IPS-NIHi11 (cell line): ENCODE results near the gene KIAA0040.
"Not testable (repeated sequence)": the region's sequence is repeated elsewhere in the genome, so short reads cannot be mapped to it uniquely, and the experiment has no call there.

Source experiments
- DNase-seq: peaks from one replicate; pipeline ENCODE4 v3.0.0; 2012; ENCODE audit warnings: mixed read lengths, low spot score

KIAA0040 gene

GRCh38 chr1:175137369-175137768, 55.2 kb downstream of the KIAA0040 start:
- no peak for DNase-seq

GRCh38 chr1:175136246-175136645, 56.3 kb downstream of the KIAA0040 start:
- DNase-seq, result no peak

- DNase-seq, result no peak
These were observed 58.1 kb downstream of the KIAA0040 start for GRCh38 chr1:175134500-175134899.

- no peak for DNase-seq
These were observed 58.7 kb downstream of the KIAA0040 start for GRCh38 chr1:175133673-175134435.

- no peak for DNase-seq
These were observed 60.1 kb downstream of the KIAA0040 start for GRCh38 chr1:175132436-175132835.

GRCh38 chr1:175131095-175131494, 61.5 kb downstream of the KIAA0040 start:
- no peak for DNase-seq

- DNase-seq, result no peak
These were observed 61.9 kb downstream of the KIAA0040 start for GRCh38 chr1:175130649-175131045.

DNA sequence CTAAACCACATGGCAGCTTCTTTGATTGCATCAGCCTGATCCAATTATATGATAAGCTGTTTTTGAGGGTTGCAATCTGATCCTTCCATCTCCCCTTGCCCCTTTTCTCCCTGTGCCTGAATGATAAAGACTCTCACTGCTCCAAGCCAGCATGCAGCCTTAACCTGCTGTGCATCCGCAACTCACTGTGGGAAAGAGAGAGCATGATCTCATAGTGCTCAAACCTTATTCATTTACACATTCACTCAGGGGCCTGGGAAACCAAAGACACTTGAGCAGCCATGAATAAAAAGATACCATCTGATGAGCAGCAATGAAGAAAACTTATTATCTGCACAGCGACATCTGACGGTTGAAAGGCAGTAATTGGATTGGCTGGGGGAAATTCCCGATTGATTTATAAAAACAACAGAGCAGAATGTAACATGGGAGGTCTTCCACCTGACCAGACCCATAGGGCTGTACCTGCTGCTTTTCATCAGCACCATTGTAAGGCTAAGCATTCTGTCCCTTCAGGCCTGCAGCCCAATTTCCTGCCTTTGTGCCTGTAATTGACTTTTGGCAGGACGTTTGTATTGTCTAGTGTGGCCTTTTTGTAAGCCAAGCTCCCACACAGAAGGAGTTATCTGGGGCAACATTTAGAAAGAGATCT, 62.5 kb downstream of the KIAA0040 start:
- DNase-seq, result peak; percentile 52

DNA sequence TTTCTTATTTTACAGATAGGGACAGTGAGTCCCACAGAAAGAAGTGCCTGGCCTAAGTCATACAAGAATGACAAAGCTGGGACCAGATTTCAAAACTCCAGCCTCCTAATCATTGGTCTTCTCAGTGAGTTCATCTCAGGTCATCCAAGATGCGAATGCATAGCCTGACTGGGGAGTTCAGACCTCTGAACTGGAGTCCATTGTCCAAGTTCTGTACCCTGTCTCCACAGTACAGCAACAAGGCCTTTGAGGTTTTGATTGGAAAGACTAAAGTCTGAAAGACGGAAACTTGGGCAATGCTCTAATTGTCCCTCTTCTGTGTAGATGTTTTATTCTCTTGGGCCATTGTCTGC, 63.0 kb downstream of the KIAA0040 start:
- no peak for DNase-seq

- DNase-seq, result no peak
These were observed 63.4 kb downstream of the KIAA0040 start for GRCh38 chr1:175129182-175129581.

GRCh38 chr1:175128523-175128922, 64.1 kb downstream of the KIAA0040 start:
- DNase-seq, result no peak

DNA sequence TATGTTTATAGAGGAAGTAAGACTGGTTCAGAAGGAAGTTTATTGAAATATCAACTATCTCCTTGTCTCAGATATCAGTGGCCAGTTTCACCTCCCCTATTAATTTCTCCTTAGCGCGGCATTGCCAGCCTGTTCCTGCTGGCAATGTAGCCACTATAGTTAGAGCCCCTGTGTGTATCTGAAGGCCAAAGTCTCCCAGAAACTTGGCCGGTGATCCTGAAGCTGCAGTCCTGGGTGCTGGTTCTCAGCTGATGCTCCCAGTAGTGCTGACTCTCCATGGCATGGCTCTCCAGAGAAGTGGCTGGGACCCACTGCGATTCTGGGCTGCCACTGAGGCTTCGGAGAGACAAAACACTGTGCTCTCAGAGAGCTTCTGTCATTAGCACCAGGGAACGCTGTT, 65.0 kb downstream of the KIAA0040 start:
- DNase-seq, result no peak

GRCh38 chr1:175126347-175126746, 66.2 kb downstream of the KIAA0040 start:
- DNase-seq, result no peak

- DNase-seq, result no peak
These were observed 67.7 kb downstream of the KIAA0040 start for GRCh38 chr1:175124861-175125260.

DNA sequence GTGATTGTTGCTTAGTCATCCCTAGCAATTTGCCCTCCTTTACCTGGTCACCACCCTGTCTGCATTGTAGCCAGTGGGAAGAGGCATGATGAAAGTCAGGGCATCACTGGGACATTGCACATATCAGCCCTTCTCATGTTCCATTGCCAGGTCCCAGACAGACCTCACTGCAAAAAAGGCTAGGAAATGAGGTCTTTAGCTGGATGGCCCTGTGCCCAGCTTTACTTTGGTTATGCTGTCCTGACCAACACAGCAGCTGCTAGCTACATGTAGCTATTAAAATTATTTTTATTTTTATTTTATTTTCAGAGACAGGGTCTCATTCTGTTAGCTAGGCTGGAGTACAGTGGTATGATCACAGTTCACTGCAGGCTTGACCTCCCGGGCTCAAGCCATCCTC, 72.1 kb downstream of the KIAA0040 start:
- no peak for DNase-seq

- DNase-seq, result no peak
These were observed 73.9 kb downstream of the KIAA0040 start for GRCh38 chr1:175118375-175119367.

DNA sequence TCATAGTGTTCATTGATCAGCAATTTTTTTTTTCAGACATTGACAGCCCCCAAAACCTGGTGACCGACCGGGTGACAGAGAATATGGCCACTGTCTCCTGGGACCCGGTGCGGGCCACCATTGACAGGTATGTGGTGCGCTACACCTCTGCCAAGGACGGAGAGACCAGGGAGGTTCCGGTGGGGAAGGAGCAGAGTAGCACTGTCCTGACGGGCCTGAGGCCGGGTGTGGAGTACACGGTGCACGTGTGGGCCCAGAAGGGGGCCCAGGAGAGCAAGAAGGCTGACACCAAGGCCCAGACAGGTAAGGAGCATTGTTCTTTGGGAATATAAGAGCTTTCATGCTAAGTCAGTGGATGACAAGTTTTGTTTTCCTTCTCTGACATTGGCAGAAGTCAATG, 75.7 kb downstream of the KIAA0040 start:
- no peak for DNase-seq

GRCh38 chr1:175116210-175116798, 76.3 kb downstream of the KIAA0040 start:
- DNase-seq, result no peak

GRCh38 chr1:175114996-175115395, 77.6 kb downstream of the KIAA0040 start:
- no peak for DNase-seq

DNA sequence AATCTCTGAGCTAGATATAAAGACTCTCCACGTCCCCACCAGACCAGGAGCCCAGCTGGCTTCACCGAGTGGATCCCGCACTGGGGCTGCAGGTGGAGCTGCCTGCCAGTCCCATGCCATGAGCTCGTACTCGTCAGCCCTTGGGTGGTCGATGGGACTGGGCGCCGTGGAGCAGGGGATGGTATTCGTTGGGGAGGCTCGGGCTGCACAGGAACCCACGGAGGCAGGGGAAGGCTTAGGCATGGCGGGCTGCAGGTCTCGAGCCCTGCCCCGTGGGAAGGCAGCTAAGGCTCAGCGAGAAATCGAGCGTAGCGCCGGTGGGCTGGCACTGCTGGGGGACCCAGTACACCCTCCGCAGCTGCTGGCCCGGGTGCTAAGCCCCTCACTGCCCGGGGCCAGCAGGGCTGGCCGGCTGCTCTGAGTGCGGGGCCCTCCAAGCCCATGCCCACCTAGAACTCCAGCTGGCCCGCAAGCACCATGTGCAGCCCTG, 84.2 kb downstream of the KIAA0040 start:
- DNase-seq, result not testable (repeated sequence)
